HG02798 (cell line): Measurements from ENCODE around the gene SHISA6.

Experiments
- ATAC-seq: cut with Tn5 transposase; IDR thresholded peaks from one replicate; pipeline ENCODE4 v1.9.1; 2021; ENCODE audit warnings: mild to moderate bottlenecking; ENCODE audit not compliant: unreplicated experiment, poor library complexity

SHISA6 gene

GRCh38 chr17:11503308-11504035 lies 262.5 kb downstream of the SHISA6 start:
- no peak for ATAC-seq

GRCh38 chr17:11506635-11507034 lies 265.6 kb downstream of the SHISA6 start:
- ATAC-seq: no peak

- ATAC-seq: no peak
These were observed 270.7 kb downstream of the SHISA6 start for GRCh38 chr17:11511696-11512095.

- ATAC-seq: no peak
These were observed 273.6 kb downstream of the SHISA6 start for GRCh38 chr17:11514565-11514964.

GRCh38 chr17:11514981-11515680 lies 274.1 kb downstream of the SHISA6 start:
- ATAC-seq: no peak

- ATAC-seq: no peak
These were observed 274.9 kb downstream of the SHISA6 start for GRCh38 chr17:11515901-11516300.

GRCh38 chr17:11535231-11535630 lies 294.2 kb downstream of the SHISA6 start:
- no peak for ATAC-seq

- ATAC-seq: no peak
These were observed 297.4 kb downstream of the SHISA6 start for GRCh38 chr17:11538366-11538765.

- no peak for ATAC-seq
These were observed 298.6 kb downstream of the SHISA6 start for GRCh38 chr17:11539637-11540036.

- no peak for ATAC-seq
These were observed 304.0 kb downstream of the SHISA6 start for GRCh38 chr17:11545002-11545401.

GRCh38 chr17:11545696-11546095 lies 304.7 kb downstream of the SHISA6 start:
- no peak for ATAC-seq

GRCh38 chr17:11547853-11548252 lies 306.8 kb downstream of the SHISA6 start:
- no peak for ATAC-seq

GRCh38 chr17:11548398-11548797 lies 307.4 kb downstream of the SHISA6 start:
- no peak for ATAC-seq

GRCh38 chr17:11550431-11550830 lies 309.4 kb downstream of the SHISA6 start:
- ATAC-seq: no peak

GRCh38 chr17:11551442-11551841 lies 310.4 kb downstream of the SHISA6 start:
- no peak for ATAC-seq

- no peak for ATAC-seq
These were observed 312.1 kb downstream of the SHISA6 start for GRCh38 chr17:11553135-11553534.

GRCh38 chr17:11554042-11554441 lies 313.0 kb downstream of the SHISA6 start:
- ATAC-seq: no peak

GRCh38 chr17:11554542-11554941 lies 313.5 kb downstream of the SHISA6 start:
- no peak for ATAC-seq

- ATAC-seq: no peak
These were observed 314.5 kb downstream of the SHISA6 start for GRCh38 chr17:11555530-11555929.

- ATAC-seq: no peak
These were observed 316.9 kb downstream of the SHISA6 start for GRCh38 chr17:11557727-11558452.

- no peak for ATAC-seq
These were observed 317.7 kb downstream of the SHISA6 start for GRCh38 chr17:11558681-11559234.
